Testis (tissue), 3 donors: Measurements from ENCODE around the gene PANX1. TPM values are rescaled to one million over a fixed set of nuclear protein-coding genes. Genes with fewer than 3 reads are reported as not detected.

Source experiments
- DNase-seq: peaks from one replicate; pipeline ENCODE4 v3.0.0-alpha.2; 2019
- H3K27ac ChIP-seq, 2 donors: fragments of 200-600 bp; sonication (generic); one replicate each; pipeline ENCODE4 v1.5.1; 2019
- H3K27me3 ChIP-seq: fragments of 200-600 bp; sonication (generic); one replicate; pipeline ENCODE4 v1.5.1; 2019
- H3K36me3 ChIP-seq: fragments of 200-600 bp; sonication (generic); one replicate; pipeline ENCODE4 v1.5.1; 2017; ENCODE audit warnings: low read depth; ENCODE audit errors: missing control alignments
- H3K4me1 ChIP-seq: fragments of 200-600 bp; sonication (generic); one replicate; pipeline ENCODE4 v1.5.1; 2019
- H3K4me3 ChIP-seq, 2 donors: fragments of 200-600 bp; sonication (generic); one replicate each; pipeline ENCODE4 v1.5.1; 2017 to 2019
- H3K9me3 ChIP-seq: fragments of 200-600 bp; sonication (generic); one replicate; pipeline ENCODE4 v1.5.1; 2017
- POLR2A ChIP-seq: fragments of 450-650 bp; IDR thresholded peaks from one replicate; pipeline ENCODE4 v1.6.1; 2017; ENCODE audit warnings: antibody characterized with exemption, mild to moderate bottlenecking, moderate library complexity
- WGBS, 2 donors: methylation state at CpG; one replicate each; pipeline ENCODE4 v1.1.5; 2018; 5-methylcytosine and 5-hydroxymethylcytosine counted together
- intact Hi-C: fragments of 100-400 bp; cut with DNase I; formaldehyde crosslinking; loops from one replicate; pipeline ENCODE4 v1.15.1; 2023; ENCODE audit warnings: low total_unique reads
- polyA plus RNA-seq: library from polyadenylated mRNA; stranded (reverse); fragments of 350-450 nt; fragmentation: Illumina TruSeq; extraction: RNeasy Lipid Tissue Mini Kit (QIAGEN cat#74804); gene quantifications from one replicate; pipeline ENCODE4 v1.2.3, GENCODE V29; 2014; ENCODE audit warnings: low read depth, low replicate concordance; ENCODE audit not compliant: insufficient read depth
- total RNA-seq, 2 donors: library from RNA; depleted of rRNA; stranded (reverse); fragments of >200 nt; gene quantifications; one replicate each; pipeline ENCODE4 v1.2.3, GENCODE V29; 2016
- TF ChIP-seq, protein P1 (sequence below), 3 experiments: fragments of 450-650 bp in 2 of 3; fragments of 200-600 bp in 1 of 3; sonication (generic) in 1 of 3; IDR thresholded peaks; one replicate each; pipeline ENCODE4 v1.5.1; 2016 to 2019; ENCODE audit warnings: antibody characterized with exemption in 3 of 3, mild to moderate bottlenecking in 2 of 3, moderate library complexity in 1 of 3

PANX1 gene
- total and polyA plus RNA-seq, 3 donors from 2014 or later = 22.2 to 55.3 (median 42.0) TPM

DNA sequence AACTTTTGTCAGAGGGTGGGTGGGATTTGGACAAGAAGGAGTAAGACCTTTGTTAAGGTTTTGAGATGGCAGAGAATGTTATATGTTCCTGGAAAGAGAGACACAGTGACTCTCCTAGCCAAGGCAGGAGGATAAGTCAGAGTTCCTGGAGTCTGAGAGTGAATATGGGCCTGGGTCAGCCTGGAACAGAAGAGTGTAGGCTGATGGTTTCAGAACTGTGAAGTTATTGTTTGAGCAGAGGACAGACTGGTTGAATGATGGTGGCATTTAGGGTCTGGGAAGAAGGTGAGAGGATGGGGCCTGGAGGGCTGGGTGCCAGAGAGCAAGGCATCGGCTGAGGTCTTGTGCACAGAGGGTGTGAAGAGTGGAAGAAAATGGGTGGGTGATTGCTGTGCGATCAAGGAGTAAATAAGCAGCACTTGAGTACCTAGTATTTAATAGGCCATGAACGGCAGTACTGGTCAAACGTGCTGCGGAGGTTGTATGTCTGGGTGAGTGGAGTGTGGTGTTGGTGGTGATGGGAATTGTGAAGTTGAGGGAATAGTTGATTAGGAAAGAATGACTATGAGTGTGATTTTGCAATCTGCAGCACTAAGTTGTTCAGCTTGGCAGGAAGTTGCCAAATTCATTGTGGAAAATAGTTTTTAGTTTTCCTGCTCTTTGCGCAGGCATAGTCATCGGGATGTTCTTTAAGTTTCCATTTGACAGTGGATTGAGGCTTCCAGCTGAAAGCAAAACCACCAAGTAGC, 1.8 kb downstream of the PANX1 start:
- Histone ChIP-seq H3K9me3 (no peaks in the 10 kb centered on the region), H3K36me3 (no peaks in the 10 kb centered on the region), H3K27ac (peak overlapping the region; percentile 91 to 96), H3K4me1 (peaks cover 45% of the 10 kb centered on the region), H3K27me3 (no peaks in the 10 kb centered on the region), H3K4me3 (peak overlapping the region in 1 of 2 donors; percentile 87)
- intact Hi-C loops = no loop called here
- TF ChIP-seq POLR2A = no peak
- TF ChIP-seq, protein P1, sequence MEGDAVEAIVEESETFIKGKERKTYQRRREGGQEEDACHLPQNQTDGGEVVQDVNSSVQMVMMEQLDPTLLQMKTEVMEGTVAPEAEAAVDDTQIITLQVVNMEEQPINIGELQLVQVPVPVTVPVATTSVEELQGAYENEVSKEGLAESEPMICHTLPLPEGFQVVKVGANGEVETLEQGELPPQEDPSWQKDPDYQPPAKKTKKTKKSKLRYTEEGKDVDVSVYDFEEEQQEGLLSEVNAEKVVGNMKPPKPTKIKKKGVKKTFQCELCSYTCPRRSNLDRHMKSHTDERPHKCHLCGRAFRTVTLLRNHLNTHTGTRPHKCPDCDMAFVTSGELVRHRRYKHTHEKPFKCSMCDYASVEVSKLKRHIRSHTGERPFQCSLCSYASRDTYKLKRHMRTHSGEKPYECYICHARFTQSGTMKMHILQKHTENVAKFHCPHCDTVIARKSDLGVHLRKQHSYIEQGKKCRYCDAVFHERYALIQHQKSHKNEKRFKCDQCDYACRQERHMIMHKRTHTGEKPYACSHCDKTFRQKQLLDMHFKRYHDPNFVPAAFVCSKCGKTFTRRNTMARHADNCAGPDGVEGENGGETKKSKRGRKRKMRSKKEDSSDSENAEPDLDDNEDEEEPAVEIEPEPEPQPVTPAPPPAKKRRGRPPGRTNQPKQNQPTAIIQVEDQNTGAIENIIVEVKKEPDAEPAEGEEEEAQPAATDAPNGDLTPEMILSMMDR (IDR thresholded peaks at IDR 0.05) = no peak
- no peak for DNase-seq
- WGBS, 2 donors = 38 to 52% methylated on average over 7 of the region's 7 CpGs

DNA sequence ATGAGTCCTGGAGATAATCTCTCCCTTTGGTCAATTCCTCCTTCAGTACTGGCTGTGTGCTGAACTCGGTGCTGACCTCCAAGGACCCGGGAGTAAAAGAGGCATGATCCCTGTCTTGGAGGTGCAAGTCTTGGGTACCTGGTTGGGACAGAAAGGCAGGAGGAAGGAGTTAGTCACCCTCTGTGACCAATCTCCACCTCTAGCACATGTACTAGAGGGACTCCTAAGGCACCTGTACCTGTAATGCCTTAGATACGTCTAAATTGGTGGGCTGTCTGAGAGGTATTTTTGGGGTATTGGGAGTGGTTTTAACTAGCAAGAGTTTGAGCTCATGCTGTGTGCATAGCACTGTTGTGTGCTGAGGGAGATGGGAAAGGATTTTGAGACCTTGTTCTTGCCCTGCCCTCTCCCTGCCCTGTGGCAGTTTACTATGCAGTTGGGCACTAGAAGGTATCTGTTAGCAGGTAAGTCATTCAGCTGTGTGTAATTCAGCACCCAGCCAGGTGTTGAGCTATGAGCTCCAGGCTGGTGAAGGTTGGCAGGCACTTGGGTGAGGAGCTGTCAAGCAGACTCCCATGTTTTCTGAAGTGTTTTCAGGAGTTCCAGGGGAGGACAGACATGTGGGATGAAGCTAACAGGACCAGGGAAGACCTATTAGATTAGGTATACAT, 2.5 kb downstream of the PANX1 start:
- intact Hi-C loops = no loop called here
- Histone ChIP-seq H3K4me3 (no peak overlapping the region), H3K9me3 (no peaks in the 10 kb centered on the region), H3K27ac (peak overlapping the region; percentile 91 to 96), H3K4me1 (peaks cover 47% of the 10 kb centered on the region), H3K36me3 (no peaks in the 10 kb centered on the region), H3K27me3 (no peaks in the 10 kb centered on the region)
- TF ChIP-seq, protein P1 (IDR thresholded peaks at IDR 0.05) = no peak
- no peak for TF ChIP-seq POLR2A
- WGBS, 2 donors = 55 to 64% methylated on average over 3 of the region's 3 CpGs
- DNase-seq = no peak

DNA sequence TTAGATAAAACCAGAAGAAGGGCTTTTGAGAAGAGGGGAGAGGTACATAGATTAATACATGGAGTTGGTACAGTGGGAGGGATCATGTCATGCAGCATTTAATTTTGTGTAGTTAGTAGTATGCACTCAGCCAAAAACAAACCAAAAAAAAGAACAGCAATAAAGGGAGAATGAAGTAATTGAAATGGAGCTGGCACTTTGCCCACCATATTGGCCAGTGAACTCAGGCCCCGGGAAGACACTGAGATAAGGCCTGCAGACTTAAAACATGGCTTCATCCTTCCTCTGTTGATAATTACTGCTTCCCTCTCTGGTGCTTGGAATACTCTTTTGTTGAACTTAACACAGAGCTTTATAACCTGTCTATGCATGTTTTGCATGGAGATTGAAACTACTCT, 3.1 kb downstream of the PANX1 start:
- intact Hi-C loops = no loop called here
- no peaks in the 10 kb centered on the region for H3K9me3 ChIP-seq
- DNase-seq = peak; percentile 53
- no peak overlapping the region for H3K4me3 ChIP-seq
- WGBS, 2 donors = 29 to 37% methylated on average over 1 of the region's 1 CpG
- H3K27ac ChIP-seq = peak overlapping the region in 1 of 2 donors; percentile 96
- no peaks in the 10 kb centered on the region for H3K27me3 ChIP-seq
- no peaks in the 10 kb centered on the region for H3K36me3 ChIP-seq
- H3K4me1 ChIP-seq = peaks cover 47% of the 10 kb centered on the region
- TF ChIP-seq POLR2A = no peak
- TF ChIP-seq, protein P1 (IDR thresholded peaks at IDR 0.05) = no peak

DNA sequence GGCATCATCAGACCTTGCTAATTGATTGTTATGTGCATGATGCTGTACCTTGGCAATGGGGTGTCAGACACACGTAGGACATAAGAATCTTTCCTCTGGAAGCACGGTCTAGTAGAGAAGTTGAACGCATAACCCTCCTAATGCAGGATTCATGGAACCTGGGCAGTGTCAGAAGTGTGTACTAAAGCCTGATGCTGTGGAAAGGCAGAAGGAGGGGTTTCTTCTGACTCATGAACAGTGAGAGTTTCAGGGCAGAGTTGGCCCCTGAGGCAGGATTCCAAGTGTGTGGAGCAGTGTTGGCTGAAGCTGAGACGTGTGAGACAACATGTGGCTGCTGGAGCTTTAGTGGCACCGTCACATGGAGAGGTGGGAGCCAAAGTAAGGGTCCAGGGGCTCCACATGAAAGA, 3.5 kb downstream of the PANX1 start:
- peaks cover 47% of the 10 kb centered on the region for H3K4me1 ChIP-seq
- H3K4me3 ChIP-seq = no peak overlapping the region
- no peaks in the 10 kb centered on the region for H3K27me3 ChIP-seq
- DNase-seq = no peak
- no peaks in the 10 kb centered on the region for H3K9me3 ChIP-seq
- TF ChIP-seq POLR2A = no peak
- TF ChIP-seq, protein P1 (IDR thresholded peaks at IDR 0.05) = no peak
- intact Hi-C loops = no loop called here
- H3K27ac ChIP-seq = no peak overlapping the region
- 60 to 79% methylated on average over 5 of the region's 5 CpGs for WGBS, 2 donors
- no peaks in the 10 kb centered on the region for H3K36me3 ChIP-seq
